ENCODE measurements around the gene EPB41L3. TPM values are rescaled to one million over a fixed set of nuclear protein-coding genes. Genes with fewer than 3 reads are reported as not detected.
A peak's percentile ranks its signal among the peaks of the same experiment; 100 is the strongest.

Gene EPB41L3
- total RNA-seq, 4 donors from 2014 or later: 63.4 to 146 (median 81.5) TPM

DNA sequence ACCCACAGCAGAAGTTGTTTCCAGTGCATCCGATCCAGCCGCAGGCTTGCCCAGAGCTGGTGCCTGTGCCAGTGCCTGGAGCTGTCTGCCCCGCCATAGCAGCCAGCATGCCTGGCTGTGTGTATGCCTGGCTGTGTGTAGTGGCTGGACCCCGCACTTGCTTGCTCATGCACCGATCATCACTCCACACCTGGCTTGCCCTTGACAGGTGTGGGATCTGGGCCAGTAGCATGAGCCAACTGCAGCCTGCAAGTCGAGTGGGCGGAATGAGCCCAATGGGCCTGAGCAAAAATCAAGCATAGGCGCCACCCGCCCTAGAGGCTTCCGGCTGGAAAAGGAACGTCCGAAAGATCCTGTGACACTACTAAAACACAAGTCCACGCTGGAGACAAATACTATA is 74.5 kb downstream of the EPB41L3 start:
- Histone ChIP-seq H3K36me3 (peaks cover 0 to 7% (median 0%) of the 10 kb centered on the region in 3 donors), H3K27me3 (no peaks in the 10 kb centered on the region), H3K4me1 (peaks cover 0 to 20% (median 0%) of the 10 kb centered on the region in 4 donors), H3K4me3 (no peak overlapping the region), H3K27ac (no peak overlapping the region), H3K9me3 (no peaks in the 10 kb centered on the region)
- 94 to 98% methylated on average over 10 to 13 of the region's 13 CpGs for WGBS, 2 donors
- DNase-seq (ENCODE audit: low spot score in 2 of 2): no peak
- TF ChIP-seq EP300 (IDR thresholded peaks at IDR 0.05): no peak
- TF ChIP-seq, protein P1, sequence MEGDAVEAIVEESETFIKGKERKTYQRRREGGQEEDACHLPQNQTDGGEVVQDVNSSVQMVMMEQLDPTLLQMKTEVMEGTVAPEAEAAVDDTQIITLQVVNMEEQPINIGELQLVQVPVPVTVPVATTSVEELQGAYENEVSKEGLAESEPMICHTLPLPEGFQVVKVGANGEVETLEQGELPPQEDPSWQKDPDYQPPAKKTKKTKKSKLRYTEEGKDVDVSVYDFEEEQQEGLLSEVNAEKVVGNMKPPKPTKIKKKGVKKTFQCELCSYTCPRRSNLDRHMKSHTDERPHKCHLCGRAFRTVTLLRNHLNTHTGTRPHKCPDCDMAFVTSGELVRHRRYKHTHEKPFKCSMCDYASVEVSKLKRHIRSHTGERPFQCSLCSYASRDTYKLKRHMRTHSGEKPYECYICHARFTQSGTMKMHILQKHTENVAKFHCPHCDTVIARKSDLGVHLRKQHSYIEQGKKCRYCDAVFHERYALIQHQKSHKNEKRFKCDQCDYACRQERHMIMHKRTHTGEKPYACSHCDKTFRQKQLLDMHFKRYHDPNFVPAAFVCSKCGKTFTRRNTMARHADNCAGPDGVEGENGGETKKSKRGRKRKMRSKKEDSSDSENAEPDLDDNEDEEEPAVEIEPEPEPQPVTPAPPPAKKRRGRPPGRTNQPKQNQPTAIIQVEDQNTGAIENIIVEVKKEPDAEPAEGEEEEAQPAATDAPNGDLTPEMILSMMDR (IDR thresholded peaks at IDR 0.05): no peak
- no peak for TF ChIP-seq POLR2A (IDR thresholded peaks at IDR 0.05)

DNA sequence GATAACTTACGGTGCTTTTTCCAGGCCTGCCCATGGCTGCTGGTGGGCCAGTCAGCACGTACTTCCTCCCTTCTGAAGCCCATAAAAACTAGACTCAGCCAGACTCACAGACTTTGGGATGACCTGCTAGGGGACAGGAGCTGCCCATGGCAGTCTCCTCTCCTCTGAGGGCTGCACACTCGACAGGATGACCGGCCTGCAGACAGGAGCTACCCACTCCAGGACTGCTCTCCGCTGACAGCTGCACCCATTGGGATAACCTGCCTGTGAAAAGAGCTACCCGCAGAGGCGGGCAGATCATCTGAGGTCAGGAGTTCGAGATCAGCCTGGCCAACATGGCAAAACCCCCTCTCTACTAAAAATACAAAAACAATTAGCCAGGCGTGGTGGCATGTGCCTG is 75.4 kb downstream of the EPB41L3 start:
- TF ChIP-seq, protein P1 (IDR thresholded peaks at IDR 0.05): no peak
- no peak for TF ChIP-seq POLR2A (IDR thresholded peaks at IDR 0.05)
- TF ChIP-seq EP300 (IDR thresholded peaks at IDR 0.05): no peak
- no peak overlapping the region for H3K4me3 ChIP-seq
- peaks cover 0 to 29% (median 0%) of the 10 kb centered on the region in 4 donors for H3K4me1 ChIP-seq
- DNase-seq (ENCODE audit: low spot score in 2 of 2): no peak
- H3K27me3 ChIP-seq: no peaks in the 10 kb centered on the region
- H3K36me3 ChIP-seq: peaks cover 0 to 7% (median 0%) of the 10 kb centered on the region in 3 donors
- H3K27ac ChIP-seq: no peak overlapping the region
- WGBS, 2 donors: 90 to 92% methylated on average over 9 of the region's 9 CpGs
- H3K9me3 ChIP-seq: no peaks in the 10 kb centered on the region

DNA sequence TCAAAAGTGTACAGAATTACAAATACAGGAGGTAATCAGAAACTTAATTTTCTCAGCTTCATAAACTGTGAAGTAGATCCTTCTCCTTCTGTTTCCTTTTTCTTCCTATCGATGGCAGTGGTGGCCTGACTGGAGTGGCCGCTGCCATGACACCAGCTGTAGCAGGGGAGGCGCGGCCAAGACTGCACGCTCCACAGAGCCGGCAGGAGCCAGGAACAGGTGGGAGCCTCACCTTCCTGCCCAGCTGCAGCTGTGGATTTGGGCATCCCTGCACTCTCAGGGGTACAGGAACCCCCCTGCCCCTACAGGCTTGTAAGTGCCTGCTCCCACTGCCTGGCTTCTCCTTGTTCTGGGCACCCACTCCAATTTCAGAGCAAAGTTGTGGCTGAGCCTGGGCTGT is 76.1 kb downstream of the EPB41L3 start:
- Histone ChIP-seq H3K4me1 (peaks cover 0 to 35% (median 0%) of the 10 kb centered on the region in 4 donors), H3K4me3 (no peak overlapping the region), H3K27ac (peak overlapping the region in 1 of 4 donors; percentile 41), H3K27me3 (no peaks in the 10 kb centered on the region), H3K9me3 (no peaks in the 10 kb centered on the region), H3K36me3 (peaks cover 0 to 7% (median 0%) of the 10 kb centered on the region in 3 donors)
- TF ChIP-seq POLR2A (IDR thresholded peaks at IDR 0.05) (no peak), EP300 (IDR thresholded peaks at IDR 0.05) (no peak)
- TF ChIP-seq, protein P1 (IDR thresholded peaks at IDR 0.05): no peak
- 83 to 90% methylated on average over 5 to 6 of the region's 6 CpGs for WGBS, 2 donors
- no peak for DNase-seq (ENCODE audit: low spot score in 2 of 2)

DNA sequence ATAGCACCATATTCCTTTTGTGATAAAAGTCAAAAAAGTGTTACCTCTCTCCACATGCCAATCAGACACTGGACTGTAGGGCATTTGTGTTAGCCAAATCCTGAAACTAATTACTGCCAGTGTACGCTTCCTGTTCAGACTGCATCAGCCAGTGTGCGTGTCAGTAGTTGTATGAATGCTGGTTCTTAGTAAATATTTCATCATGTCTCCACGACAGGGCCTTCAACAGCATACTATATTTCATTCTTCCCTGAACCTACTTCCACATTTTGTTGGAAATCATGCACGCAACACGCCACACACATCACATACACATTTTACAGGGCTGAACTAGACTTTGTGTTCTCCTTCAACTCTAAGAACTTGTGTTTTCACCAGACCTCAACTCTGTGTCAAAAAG is 77.5 kb downstream of the EPB41L3 start:
- WGBS, 2 donors: 57 to 59% methylated on average over 5 of the region's 5 CpGs
- Histone ChIP-seq H3K27ac (peak overlapping the region in 1 of 4 donors; percentile 44), H3K27me3 (no peaks in the 10 kb centered on the region), H3K4me3 (no peak overlapping the region), H3K36me3 (peaks cover 0 to 4% (median 0%) of the 10 kb centered on the region in 3 donors), H3K9me3 (no peaks in the 10 kb centered on the region), H3K4me1 (peaks cover 0 to 48% (median 3%) of the 10 kb centered on the region in 4 donors)
- TF ChIP-seq, protein P1 (IDR thresholded peaks at IDR 0.05): no peak
- peak in 1 of 2 donors; percentile 67 for TF ChIP-seq EP300 (IDR thresholded peaks at IDR 0.05)
- DNase-seq (ENCODE audit: low spot score in 2 of 2): no peak

DNA sequence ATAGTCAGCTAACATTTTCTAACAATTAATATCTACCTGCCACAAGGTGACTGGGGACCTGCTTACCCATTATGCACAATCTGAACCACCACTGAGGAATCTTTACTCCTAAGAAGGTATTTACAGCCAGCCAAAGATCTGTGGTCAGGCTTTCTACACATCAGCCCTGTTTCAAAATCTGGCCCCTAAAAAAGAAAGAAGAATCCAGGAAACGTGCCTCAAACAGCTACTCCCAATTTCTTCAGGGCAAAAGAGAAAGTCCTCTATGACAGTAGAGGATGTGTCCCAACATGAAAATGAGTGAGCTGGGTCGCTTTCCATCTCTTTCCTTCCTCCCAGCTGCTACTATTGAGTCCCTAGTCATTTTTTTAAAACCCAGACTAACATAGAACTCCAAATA is 79.5 kb downstream of the EPB41L3 start:
- DNase-seq (ENCODE audit: low spot score in 2 of 2): no peak
- TF ChIP-seq POLR2A (IDR thresholded peaks at IDR 0.05) (no peak), EP300 (IDR thresholded peaks at IDR 0.05) (peak in 1 of 2 donors; percentile 15)
- Histone ChIP-seq H3K36me3 (no peaks in the 10 kb centered on the region), H3K4me3 (no peak overlapping the region), H3K9me3 (no peaks in the 10 kb centered on the region), H3K27ac (peak overlapping the region in 1 of 4 donors; percentile 68), H3K27me3 (no peaks in the 10 kb centered on the region), H3K4me1 (peaks cover 0 to 50% (median 3%) of the 10 kb centered on the region in 4 donors)
- WGBS, 2 donors: 59 to 65% methylated on average over 2 of the region's 2 CpGs
